HG03571 (cell line): ENCODE data around the gene XRCC4.
"Not testable (repeated sequence)": the region's sequence is repeated elsewhere in the genome, so short reads cannot be mapped to it uniquely, and the experiment has no call there.

ENCODE experiments used
- ATAC-seq: cut with Tn5 transposase; IDR thresholded peaks from one replicate; pipeline ENCODE4 v1.9.1; 2021; ENCODE audit not compliant: unreplicated experiment

Gene XRCC4

GRCh38 chr5:83107692-83108420 is 30.5 kb downstream of the XRCC4 start:
- no peak for ATAC-seq

GRCh38 chr5:83109380-83109779 is 32.0 kb downstream of the XRCC4 start:
- ATAC-seq = no peak

GRCh38 chr5:83115816-83116215 is 38.5 kb downstream of the XRCC4 start:
- ATAC-seq = no peak

GRCh38 chr5:83118471-83118870 is 41.1 kb downstream of the XRCC4 start:
- no peak for ATAC-seq

GRCh38 chr5:83118976-83119375 is 41.6 kb downstream of the XRCC4 start:
- no peak for ATAC-seq

- no peak for ATAC-seq
Measured at GRCh38 chr5:83124593-83124992, 47.2 kb downstream of the XRCC4 start.

- ATAC-seq = no peak
Measured at GRCh38 chr5:83125560-83125959, 48.2 kb downstream of the XRCC4 start.

GRCh38 chr5:83126501-83126900 is 49.2 kb downstream of the XRCC4 start:
- no peak for ATAC-seq

- ATAC-seq = no peak
Measured at GRCh38 chr5:83133797-83134196, 56.5 kb downstream of the XRCC4 start.

GRCh38 chr5:83142526-83142925 is 65.2 kb downstream of the XRCC4 start:
- no peak for ATAC-seq

- no peak for ATAC-seq
Measured at GRCh38 chr5:83145241-83145640, 67.9 kb downstream of the XRCC4 start.

GRCh38 chr5:83145882-83146331 is 68.6 kb downstream of the XRCC4 start:
- no peak for ATAC-seq

GRCh38 chr5:83146441-83146840 is 69.1 kb downstream of the XRCC4 start:
- no peak for ATAC-seq

GRCh38 chr5:83147593-83147992 is 70.2 kb downstream of the XRCC4 start:
- no peak for ATAC-seq

GRCh38 chr5:83148370-83148769 is 71.0 kb downstream of the XRCC4 start:
- ATAC-seq = no peak

GRCh38 chr5:83149671-83150070 is 72.3 kb downstream of the XRCC4 start:
- ATAC-seq = no peak

- no peak for ATAC-seq
Measured at GRCh38 chr5:83151821-83152220, 74.5 kb downstream of the XRCC4 start.

- not testable (repeated sequence) for ATAC-seq
Measured at GRCh38 chr5:83152996-83153395, 75.6 kb downstream of the XRCC4 start.

- ATAC-seq = no peak
Measured at GRCh38 chr5:83156001-83156400, 78.7 kb downstream of the XRCC4 start.

GRCh38 chr5:83157163-83157562 is 79.8 kb downstream of the XRCC4 start:
- no peak for ATAC-seq

- no peak for ATAC-seq
Measured at GRCh38 chr5:83162601-83163000, 85.3 kb downstream of the XRCC4 start.

GRCh38 chr5:83167538-83167937 is 90.2 kb downstream of the XRCC4 start:
- no peak for ATAC-seq
